Parathyroid adenoma (tissue), 2 donors: ENCODE data around the gene SLC4A4.

Experiments used
- H2AFZ ChIP-seq: fragments of 300-600 bp; sonication (generic); one replicate; pipeline ENCODE4 v1.7.0; 2017; ENCODE audit warnings: antibody characterized with exemption, mild to moderate bottlenecking
- H3K27ac ChIP-seq: fragments of 300-600 bp; sonication (generic); one replicate; pipeline ENCODE4 v1.7.0; 2017
- H3K27me3 ChIP-seq: fragments of 300-600 bp; sonication (generic); one replicate; pipeline ENCODE4 v1.7.0; 2017; ENCODE audit warnings: low read length; ENCODE audit not compliant: control insufficient read depth, insufficient read depth
- H3K36me3 ChIP-seq: fragments of 300-600 bp; sonication (generic); one replicate; pipeline ENCODE4 v1.7.0; 2017; ENCODE audit warnings: low read length; ENCODE audit not compliant: control insufficient read depth, insufficient read depth
- H3K4me1 ChIP-seq: fragments of 300-600 bp; sonication (generic); one replicate; pipeline ENCODE4 v1.7.0; 2017; ENCODE audit warnings: control low read depth
- H3K4me2 ChIP-seq: fragments of 300-600 bp; sonication (generic); one replicate; pipeline ENCODE4 v1.7.0; 2017; ENCODE audit warnings: low read length
- H3K4me3 ChIP-seq: fragments of 300-600 bp; sonication (generic); one replicate; pipeline ENCODE4 v1.7.0; 2017; ENCODE audit warnings: low read depth, low read length
- H3K79me2 ChIP-seq: fragments of 300-600 bp; sonication (generic); one replicate; pipeline ENCODE4 v1.7.0; 2017; ENCODE audit warnings: control low read depth
- H3K9ac ChIP-seq: fragments of 300-600 bp; sonication (generic); one replicate; pipeline ENCODE4 v1.7.0; 2017; ENCODE audit warnings: mild to moderate bottlenecking
- H3K9me3 ChIP-seq: fragments of 300-600 bp; sonication (generic); one replicate; pipeline ENCODE4 v1.7.0; 2017; ENCODE audit warnings: low read length; ENCODE audit not compliant: control insufficient read depth
- CTCF ChIP-seq: fragments of 300-600 bp; sonication (generic); IDR thresholded peaks from one replicate; pipeline ENCODE4 v1.7.0; 2017; ENCODE audit warnings: antibody characterized with exemption, mild to moderate bottlenecking
- donor health status: primary hyperparathyroidism.

SLC4A4 gene

GRCh38 chr4:71470524-71470923 lies 131.7 kb downstream of the SLC4A4 start:
- no peaks in the 10 kb centered on the region for H3K27me3 ChIP-seq
- H3K4me1 ChIP-seq, result no peaks in the 10 kb centered on the region
- H3K9ac ChIP-seq, result no peak overlapping the region
- no peaks in the 10 kb centered on the region for H3K79me2 ChIP-seq
- no peak overlapping the region for H3K4me2 ChIP-seq
- H3K4me3 ChIP-seq, result no peak overlapping the region
- H3K9me3 ChIP-seq, result no peaks in the 10 kb centered on the region
- TF ChIP-seq CTCF, result no peak
- no peak overlapping the region for H2AFZ ChIP-seq
- no peak overlapping the region for H3K27ac ChIP-seq
- H3K36me3 ChIP-seq, result no peaks in the 10 kb centered on the region

- Histone ChIP-seq H2AFZ (no peak overlapping the region), H3K4me2 (no peak overlapping the region), H3K27me3 (no peaks in the 10 kb centered on the region), H3K4me1 (no peaks in the 10 kb centered on the region), H3K4me3 (no peak overlapping the region), H3K27ac (no peak overlapping the region), H3K79me2 (no peaks in the 10 kb centered on the region), H3K9me3 (no peaks in the 10 kb centered on the region), H3K36me3 (no peaks in the 10 kb centered on the region), H3K9ac (no peak overlapping the region)
- TF ChIP-seq CTCF, result no peak
Measured at GRCh38 chr4:71472946-71473345, 134.1 kb downstream of the SLC4A4 start.

- TF ChIP-seq CTCF, result no peak
- H3K4me1 ChIP-seq, result no peaks in the 10 kb centered on the region
- H3K9me3 ChIP-seq, result no peaks in the 10 kb centered on the region
- no peak overlapping the region for H3K4me2 ChIP-seq
- no peak overlapping the region for H2AFZ ChIP-seq
- H3K36me3 ChIP-seq, result no peaks in the 10 kb centered on the region
- H3K27ac ChIP-seq, result no peak overlapping the region
- no peak overlapping the region for H3K9ac ChIP-seq
- no peak overlapping the region for H3K4me3 ChIP-seq
- H3K27me3 ChIP-seq, result no peaks in the 10 kb centered on the region
- H3K79me2 ChIP-seq, result no peaks in the 10 kb centered on the region
Measured at GRCh38 chr4:71473541-71474240, 134.9 kb downstream of the SLC4A4 start.

- H3K27me3 ChIP-seq, result no peaks in the 10 kb centered on the region
- H3K9ac ChIP-seq, result no peak overlapping the region
- H2AFZ ChIP-seq, result no peak overlapping the region
- no peak overlapping the region for H3K4me2 ChIP-seq
- TF ChIP-seq CTCF, result no peak
- no peaks in the 10 kb centered on the region for H3K9me3 ChIP-seq
- H3K36me3 ChIP-seq, result no peaks in the 10 kb centered on the region
- H3K79me2 ChIP-seq, result no peaks in the 10 kb centered on the region
- no peaks in the 10 kb centered on the region for H3K4me1 ChIP-seq
- no peak overlapping the region for H3K4me3 ChIP-seq
- no peak overlapping the region for H3K27ac ChIP-seq
Measured at GRCh38 chr4:71474731-71475130, 135.9 kb downstream of the SLC4A4 start.

GRCh38 chr4:71476240-71476639 lies 137.4 kb downstream of the SLC4A4 start:
- Histone ChIP-seq H3K4me3 (no peak overlapping the region), H3K4me1 (no peaks in the 10 kb centered on the region), H2AFZ (no peak overlapping the region), H3K79me2 (no peaks in the 10 kb centered on the region), H3K9me3 (no peaks in the 10 kb centered on the region), H3K27me3 (no peaks in the 10 kb centered on the region), H3K4me2 (no peak overlapping the region), H3K9ac (no peak overlapping the region), H3K36me3 (no peaks in the 10 kb centered on the region), H3K27ac (no peak overlapping the region)
- TF ChIP-seq CTCF, result no peak
